Activated T-cell treated with anti-CD3 and anti-CD28 coated beads, Interleukin-2, amount 50 U/mL, for 1 hour (primary cell): ENCODE data around the gene RPRD1B.

Experiments
- DNase-seq: peaks from one replicate; pipeline ENCODE4 v3.0.0-alpha.2; 2020

The RPRD1B gene

DNA sequence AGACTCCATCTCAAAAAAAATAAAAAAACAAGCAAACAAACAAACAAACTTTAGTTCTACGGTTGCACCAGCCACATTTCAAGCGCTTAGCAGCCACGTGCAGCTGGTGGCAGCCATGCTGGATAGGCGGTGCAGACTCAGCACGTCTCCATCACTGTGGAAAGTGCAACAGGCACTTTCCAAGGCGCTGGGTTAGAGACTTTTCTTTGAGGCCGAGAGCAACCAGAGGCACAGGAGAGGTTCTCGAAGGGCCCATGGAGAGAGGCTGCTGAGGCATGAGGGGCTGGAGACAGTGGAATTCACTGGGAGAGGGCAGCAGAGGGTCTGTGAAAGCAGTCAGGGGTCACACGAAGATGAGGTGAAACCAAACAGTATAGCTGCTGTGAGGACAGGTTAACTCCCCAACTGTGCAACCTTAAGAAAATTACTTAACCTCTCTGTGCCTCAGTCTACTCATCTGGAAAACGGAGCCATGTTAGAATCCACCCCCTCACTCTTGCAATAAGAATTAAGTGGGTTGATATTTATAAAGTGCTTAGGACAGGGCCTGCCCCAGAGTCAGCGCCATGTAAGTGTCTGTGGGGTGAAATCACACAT lies 104.0 kb downstream of the RPRD1B start:
- DNase-seq = no peak

DNA sequence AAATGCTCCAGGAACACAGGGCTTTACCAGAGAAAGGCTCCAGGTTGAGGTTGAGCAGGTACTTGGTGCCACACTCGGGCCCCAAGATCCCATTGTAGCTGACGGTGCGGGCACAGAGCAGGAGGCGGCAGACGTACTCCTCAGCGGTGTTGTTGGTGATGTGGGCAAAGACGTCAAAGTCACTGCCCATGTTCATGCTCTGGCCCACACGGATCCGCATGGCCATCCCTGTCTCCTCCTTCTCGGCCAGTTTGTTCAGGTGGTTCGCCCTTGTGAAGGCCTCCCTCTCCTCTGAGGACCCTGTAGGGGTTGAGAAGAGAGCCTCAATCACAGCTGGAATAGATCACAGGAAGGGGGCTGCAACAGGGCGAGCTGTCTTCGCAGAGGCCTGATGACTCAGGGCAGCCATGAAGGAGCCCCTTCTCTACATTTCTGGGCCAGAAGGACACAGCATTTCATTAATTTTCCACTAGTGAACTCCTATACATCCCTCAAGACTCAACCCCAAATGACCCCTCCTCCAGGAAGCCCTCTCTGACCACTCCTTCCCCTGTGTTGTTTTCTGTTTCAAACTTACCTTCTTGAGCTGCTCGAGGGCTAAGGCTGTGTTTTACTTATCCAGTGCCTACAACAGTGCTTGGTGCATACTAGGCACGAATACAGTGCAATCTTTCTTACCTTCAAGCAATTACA lies 104.7 kb downstream of the RPRD1B start:
- no peak for DNase-seq

DNA sequence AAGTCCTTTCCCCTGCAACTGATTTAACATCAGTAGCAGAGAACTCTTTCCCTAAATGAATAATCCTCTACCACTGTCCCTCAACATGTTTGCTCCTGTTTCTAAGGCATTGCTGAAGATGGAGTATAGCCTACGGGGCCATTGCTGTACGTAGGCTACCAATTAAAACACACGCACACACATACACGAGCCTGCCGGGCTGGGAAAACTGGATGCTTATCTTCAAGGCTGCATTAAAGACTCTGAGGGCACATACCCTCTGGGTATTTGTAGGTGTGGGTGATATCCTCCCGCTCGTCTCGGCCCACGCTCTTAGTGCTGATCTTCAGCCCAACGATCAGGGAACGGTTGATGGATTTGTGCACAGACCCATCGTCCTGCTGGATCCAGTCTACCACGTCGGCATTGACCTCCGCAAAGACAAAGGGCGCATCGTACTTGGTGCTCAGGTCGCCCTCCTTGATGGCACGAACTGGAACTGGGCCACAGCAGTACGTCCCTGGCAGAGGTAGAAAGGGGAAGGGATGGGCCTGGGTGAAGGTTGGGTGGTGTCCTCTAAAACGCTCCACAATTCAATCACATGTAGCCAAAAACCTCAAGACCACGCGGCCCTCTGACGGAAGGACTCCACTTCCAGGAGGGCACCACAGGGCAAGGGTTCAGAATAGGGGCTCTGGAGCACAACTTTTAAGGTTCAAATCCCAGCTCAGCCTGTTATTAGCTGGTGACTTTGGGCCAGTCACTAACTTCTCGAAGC lies 105.8 kb downstream of the RPRD1B start:
- no peak for DNase-seq

DNA sequence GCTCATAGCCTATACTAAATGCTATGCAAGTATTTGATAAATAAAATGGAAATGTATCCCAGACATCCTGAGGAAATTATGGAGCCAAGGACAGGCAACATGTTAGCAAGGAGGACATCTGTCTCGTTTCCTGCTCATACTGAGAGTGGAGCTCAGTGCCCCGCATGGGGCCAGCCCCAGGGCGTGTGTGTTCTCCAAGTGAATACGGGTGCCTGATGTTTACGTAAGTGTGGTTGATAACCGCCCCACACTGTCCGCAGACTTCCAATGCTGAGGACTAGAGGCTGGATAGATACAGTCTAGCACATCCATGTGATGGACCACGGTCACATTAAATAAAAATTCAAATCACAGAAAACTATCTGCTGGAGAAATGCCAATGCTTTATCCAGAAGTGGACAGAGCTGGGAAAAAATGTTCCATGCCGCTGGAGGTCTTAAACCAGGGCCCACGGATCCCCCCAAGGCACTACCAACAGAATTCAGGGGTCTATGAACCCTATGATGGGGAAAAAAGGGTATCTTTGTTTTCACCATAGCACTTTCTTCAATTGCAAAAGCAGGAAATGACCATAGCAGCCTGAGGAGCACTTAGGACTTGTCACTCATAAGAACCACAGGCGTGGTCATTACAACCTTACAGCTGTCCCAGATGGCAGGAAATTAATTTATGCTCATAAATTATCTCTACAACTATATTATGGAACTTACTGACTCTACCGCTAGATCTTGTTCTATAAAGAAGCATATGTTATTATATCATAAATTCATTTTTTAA lies 106.6 kb downstream of the RPRD1B start:
- DNase-seq = no peak

DNA sequence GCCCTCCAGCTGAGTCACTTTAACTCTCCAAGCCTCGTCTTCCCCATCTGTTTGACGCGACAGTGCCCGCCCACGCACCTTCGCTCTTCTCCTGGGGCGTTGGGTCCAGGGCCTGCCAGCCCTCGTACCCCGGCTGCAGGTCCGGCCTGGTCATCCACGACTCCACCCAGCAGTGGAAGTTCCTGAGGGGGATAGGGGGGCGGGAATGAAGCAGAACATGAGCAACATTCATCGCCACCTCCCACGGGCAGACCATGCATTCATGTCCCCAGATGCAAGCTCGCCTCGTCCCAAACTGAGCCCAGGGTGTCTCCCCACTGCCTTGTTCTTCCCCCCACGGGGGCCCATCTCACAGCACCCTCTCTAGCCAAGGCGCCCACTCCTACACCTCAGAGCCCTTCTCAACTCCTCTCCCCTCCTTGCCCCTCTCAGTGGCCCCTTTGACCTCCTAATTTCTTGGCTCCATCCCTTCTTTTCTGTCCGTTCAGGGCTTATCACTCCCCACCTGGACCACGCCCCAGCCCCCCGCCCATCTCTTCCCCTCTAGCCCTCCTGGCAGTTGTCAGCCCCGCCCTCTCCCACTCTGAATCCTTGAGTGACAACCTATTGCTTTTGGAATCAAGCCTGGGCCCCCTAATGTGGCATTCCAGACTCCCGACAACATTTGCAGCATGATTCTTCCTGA lies 107.8 kb downstream of the RPRD1B start:
- no peak for DNase-seq
